Thyroid gland (tissue), 4 donors: ENCODE results near the gene TENM3.

Experiments used
- CTCF ChIP-seq, 6 experiments: fragments of 200-600 bp in 3 of 6; fragments of 450-650 bp in 3 of 6; sonication (generic) in 3 of 6; IDR thresholded peaks; one replicate each; pipeline ENCODE4 v1.5.1; 2016 to 2019; ENCODE audit warnings: antibody characterized with exemption in 6 of 6, mild to moderate bottlenecking in 2 of 6, inconsistent platforms in 1 of 6, moderate library complexity in 1 of 6
- POLR2A ChIP-seq, 2 donors: fragments of 450-650 bp; IDR thresholded peaks; one replicate each; pipeline ENCODE4 v1.6.1; 2017; ENCODE audit warnings: antibody characterized with exemption in 2 of 2, mild to moderate bottlenecking in 2 of 2, moderate library complexity in 1 of 2

- TF ChIP-seq POLR2A (IDR thresholded peaks at IDR 0.05) (no peak), CTCF (IDR thresholded peaks at IDR 0.05) (no peak)
Observed at GRCh38 chr4:182648766-182649165, 405.6 kb downstream of the TENM3 start.
